GM12878 (cell line): Measurements from ENCODE around the gene ZDHHC17.

Experiments
- POLR2AphosphoS5 ChIP-seq: IDR thresholded peaks from 2 replicates; pipeline ENCODE4 v1.6.1; 2011; ENCODE audit warnings: mild to moderate bottlenecking, low read length, inconsistent platforms
- RAD51 ChIP-seq: fragments of 450-650 bp; IDR thresholded peaks from 2 replicates; pipeline ENCODE4 v1.6.1; 2016; ENCODE audit warnings: moderate library complexity, mild to moderate bottlenecking, inconsistent platforms

- no peak for TF ChIP-seq RAD51
- no peak for TF ChIP-seq POLR2AphosphoS5
Observed at GRCh38 chr12:76859611-76860010, 95.7 kb downstream of the ZDHHC17 start.
